IPS-18a (cell line): ENCODE measurements around the gene TUBA1C.
"Not testable (repeated sequence)": the region's sequence is repeated elsewhere in the genome, so short reads cannot be mapped to it uniquely, and the experiment has no call there.

Source experiments
- H3K27ac ChIP-seq: one replicate; pipeline ENCODE4 v1.5.1; 2013; ENCODE audit warnings: low read length
- H3K27me3 ChIP-seq: one replicate; pipeline ENCODE4 v1.6.1; 2013; ENCODE audit warnings: mild to moderate bottlenecking, low read length; ENCODE audit not compliant: control insufficient read depth, insufficient read depth
- H3K36me3 ChIP-seq: one replicate; pipeline ENCODE4 v1.6.1; 2013; ENCODE audit warnings: low read depth, low read length; ENCODE audit not compliant: control insufficient read depth
- H3K4me1 ChIP-seq: one replicate; pipeline ENCODE4 v1.6.1; 2013; ENCODE audit warnings: low read depth, low read length; ENCODE audit not compliant: control insufficient read depth
- H3K4me3 ChIP-seq: one replicate; pipeline ENCODE4 v1.5.1; 2013; ENCODE audit warnings: low read length
- H3K9ac ChIP-seq: one replicate; pipeline ENCODE4 v1.6.1; 2013; ENCODE audit warnings: mild to moderate bottlenecking, low read length, moderate library complexity
- H3K9me3 ChIP-seq: one replicate; pipeline ENCODE4 v1.6.1; 2013; ENCODE audit warnings: low read depth, low read length; ENCODE audit not compliant: control insufficient read depth

Gene TUBA1C

GRCh38 chr12:49298160-49298559 is 33.3 kb downstream of the TUBA1C start:
- peaks cover 11% of the 10 kb centered on the region for H3K4me1 ChIP-seq
- H3K4me3 ChIP-seq: no peak overlapping the region

GRCh38 chr12:49301760-49302159 is 36.9 kb downstream of the TUBA1C start:
- Histone ChIP-seq H3K27ac (no peak overlapping the region), H3K9ac (no peak overlapping the region), H3K4me1 (peaks cover 4% of the 10 kb centered on the region), H3K27me3 (peaks cover 28% of the 10 kb centered on the region), H3K36me3 (no peaks in the 10 kb centered on the region), H3K9me3 (no peaks in the 10 kb centered on the region), H3K4me3 (no peak overlapping the region)

More at GRCh38 chr12:49298160-49298559, 33.3 kb downstream of the TUBA1C start:
- Histone ChIP-seq H3K27me3 (peaks cover 64% of the 10 kb centered on the region), H3K27ac (no peak overlapping the region), H3K36me3 (no peaks in the 10 kb centered on the region), H3K9ac (no peak overlapping the region), H3K9me3 (no peaks in the 10 kb centered on the region)

GRCh38 chr12:49304161-49304560 is 39.3 kb downstream of the TUBA1C start:
- Histone ChIP-seq H3K4me1 (no peaks in the 10 kb centered on the region), H3K27me3 (peaks cover 5% of the 10 kb centered on the region), H3K9me3 (no peaks in the 10 kb centered on the region), H3K36me3 (no peaks in the 10 kb centered on the region), H3K27ac (no peak overlapping the region), H3K9ac (no peak overlapping the region), H3K4me3 (no peak overlapping the region)

GRCh38 chr12:49305762-49306510 is 41.1 kb downstream of the TUBA1C start:
- no peak overlapping the region for H3K27ac ChIP-seq
- no peak overlapping the region for H3K9ac ChIP-seq
- no peak overlapping the region for H3K4me3 ChIP-seq
- H3K9me3 ChIP-seq: no peaks in the 10 kb centered on the region
- no peaks in the 10 kb centered on the region for H3K4me1 ChIP-seq
- H3K27me3 ChIP-seq: peaks cover 5% of the 10 kb centered on the region
- no peaks in the 10 kb centered on the region for H3K36me3 ChIP-seq

- Histone ChIP-seq H3K27me3 (no peaks in the 10 kb centered on the region), H3K9ac (no peak overlapping the region), H3K36me3 (no peaks in the 10 kb centered on the region), H3K27ac (no peak overlapping the region), H3K9me3 (no peaks in the 10 kb centered on the region), H3K4me3 (no peak overlapping the region), H3K4me1 (no peaks in the 10 kb centered on the region)
Observed at GRCh38 chr12:49309386-49309785, 44.5 kb downstream of the TUBA1C start.

- not testable (repeated sequence) for H3K9ac ChIP-seq, H3K9me3 ChIP-seq, H3K27ac ChIP-seq, H3K36me3 ChIP-seq, H3K27me3 ChIP-seq, H3K4me3 ChIP-seq, H3K4me1 ChIP-seq
Observed at GRCh38 chr12:49310451-49311000, 45.6 kb downstream of the TUBA1C start.

GRCh38 chr12:49314811-49315210 is 49.9 kb downstream of the TUBA1C start:
- H3K27ac ChIP-seq: no peak overlapping the region
- no peaks in the 10 kb centered on the region for H3K4me1 ChIP-seq
- H3K4me3 ChIP-seq: no peak overlapping the region
- H3K9ac ChIP-seq: no peak overlapping the region
- no peaks in the 10 kb centered on the region for H3K9me3 ChIP-seq
- H3K27me3 ChIP-seq: peaks cover under 1% of the 10 kb centered on the region
- no peaks in the 10 kb centered on the region for H3K36me3 ChIP-seq

- not testable (repeated sequence) for H3K27ac ChIP-seq, H3K9ac ChIP-seq, H3K27me3 ChIP-seq, H3K4me3 ChIP-seq, H3K4me1 ChIP-seq, H3K9me3 ChIP-seq, H3K36me3 ChIP-seq
Observed at GRCh38 chr12:49317118-49317517, 52.2 kb downstream of the TUBA1C start.

GRCh38 chr12:49320411-49321103 is 55.7 kb downstream of the TUBA1C start:
- H3K9me3 ChIP-seq, H3K4me1 ChIP-seq, H3K36me3 ChIP-seq, H3K27me3 ChIP-seq, H3K27ac ChIP-seq, H3K4me3 ChIP-seq, H3K9ac ChIP-seq: not testable (repeated sequence)

GRCh38 chr12:49322367-49322707 is 57.5 kb downstream of the TUBA1C start:
- Histone ChIP-seq H3K4me1 (peaks cover 7% of the 10 kb centered on the region), H3K36me3 (peaks cover 19% of the 10 kb centered on the region), H3K27me3 (peaks cover 5% of the 10 kb centered on the region), H3K9ac (peak overlapping the region; percentile 93), H3K9me3 (no peaks in the 10 kb centered on the region), H3K4me3 (peak overlapping the region; percentile 97), H3K27ac (no peak overlapping the region)

- H3K27ac ChIP-seq: peak within 1 kb of the TSS; percentile 64
- H3K9me3 ChIP-seq: no peaks in the 10 kb centered on the region
- H3K27me3 ChIP-seq: peaks cover 5% of the 10 kb centered on the region
- H3K4me1 ChIP-seq: peaks cover 7% of the 10 kb centered on the region
- H3K4me3 ChIP-seq: peak within 1 kb of the TSS; percentile 97
- H3K9ac ChIP-seq: peak within 1 kb of the TSS; percentile 93
- H3K36me3 ChIP-seq: peaks cover 21% of the 10 kb centered on the region
Observed at GRCh38 chr12:49322708-49323523, 58.0 kb downstream of the TUBA1C start, which contains the start of gene TROAP. TSS of gene TROAP (plus strand) at chr12:49323255. CDS start at chr12:49323609, 354 bp downstream.
